Gastrocnemius medialis (tissue), 4 donors: Measurements from ENCODE around the gene SLC1A7. TPM values are rescaled to one million over a fixed set of nuclear protein-coding genes. Genes with fewer than 3 reads are reported as not detected.
A peak's percentile ranks its signal among the peaks of the same experiment; 100 is the strongest.

Experiments used
- ATAC-seq, 2 donors: fragments of 150-250 bp; one replicate each; pipeline ENCODE4 v1.9.1; 2016
- DNase-seq, 2 donors: peaks; one replicate each; pipeline ENCODE4 v3.0.0-alpha.2; 2019
- H3K27ac ChIP-seq, 4 donors: fragments of 200-600 bp; sonication (generic); 1 replicate in 1 of 4; 2 replicates in 3 of 4; pipeline ENCODE4 v1.5.1; 2016 to 2018; ENCODE audit warnings: mild to moderate bottlenecking in 2 of 4, moderate library complexity in 1 of 4
- H3K27me3 ChIP-seq, 3 donors: fragments of 200-600 bp; sonication (generic) in 2 of 3; 1 replicate in 1 of 3; 2 replicates in 2 of 3; pipeline versions ENCODE4 v1.5.1 to v1.6.0; 2016 to 2019; ENCODE audit warnings: mild to moderate bottlenecking in 1 of 3, moderate library complexity in 1 of 3
- H3K36me3 ChIP-seq, 2 donors: fragments of 200-600 bp; sonication (generic) in 1 of 2; one replicate each; pipeline ENCODE4 v1.5.1; 2017 to 2018
- H3K4me1 ChIP-seq, 2 donors: fragments of 200-600 bp; sonication (generic) in 1 of 2; one replicate each; pipeline ENCODE4 v1.5.1; 2016 to 2017; ENCODE audit warnings: mild to moderate bottlenecking in 2 of 2
- H3K4me3 ChIP-seq, 4 donors: fragments of 200-600 bp; sonication (generic) in 3 of 4; 1 replicate in 1 of 4; 2 replicates in 3 of 4; pipeline ENCODE4 v1.5.1; 2016 to 2019; ENCODE audit warnings: mild to moderate bottlenecking in 2 of 4
- H3K9me3 ChIP-seq, 3 donors: fragments of 200-600 bp; sonication (generic) in 2 of 3; 1 replicate in 1 of 3; 2 replicates in 2 of 3; pipeline ENCODE4 v1.5.1; 2016 to 2019
- CTCF ChIP-seq, 5 experiments: fragments of 450-650 bp in 3 of 5; fragments of 200-600 bp in 2 of 5; sonication (generic) in 2 of 5; IDR thresholded peaks in 4 of 5; conservative IDR thresholded peaks in 1 of 5; 1 replicate in 4 of 5; 2 replicates in 1 of 5; pipeline ENCODE4 v1.5.1; 2016 to 2019; ENCODE audit warnings: antibody characterized with exemption in 5 of 5, mild to moderate bottlenecking in 3 of 5, moderate library complexity in 3 of 5
- POLR2A ChIP-seq, 2 donors: fragments of 450-650 bp; IDR thresholded peaks; one replicate each; pipeline ENCODE4 v1.6.1; 2017; ENCODE audit warnings: antibody characterized with exemption in 2 of 2, mild to moderate bottlenecking in 2 of 2, moderate library complexity in 2 of 2
- in situ Hi-C, 4 donors: fragments of 200-750 bp; cut with MboI; loops; one replicate each; pipeline versions ENCODE4 v1.15.0 to v1.8.0; 2017; ENCODE audit warnings: low sequenced_read_pairs in 4 of 4
- intact Hi-C: fragments of 100-400 bp; cut with DNase I; formaldehyde crosslinking; loops from one replicate; pipeline ENCODE4 v1.15.1; 2023; ENCODE audit warnings: low total_unique reads
- total RNA-seq, 4 donors: library from RNA; depleted of rRNA; stranded (reverse); fragments of >200 nt; gene quantifications; one replicate each; pipeline versions ENCODE4 v1.1.0 to v1.2.3, GENCODE V29; 2016

SLC1A7 gene
- total RNA-seq, 4 donors from 2014 or later: 0.24 to 1.1 (median 0.25) TPM; not detected in 1

DNA sequence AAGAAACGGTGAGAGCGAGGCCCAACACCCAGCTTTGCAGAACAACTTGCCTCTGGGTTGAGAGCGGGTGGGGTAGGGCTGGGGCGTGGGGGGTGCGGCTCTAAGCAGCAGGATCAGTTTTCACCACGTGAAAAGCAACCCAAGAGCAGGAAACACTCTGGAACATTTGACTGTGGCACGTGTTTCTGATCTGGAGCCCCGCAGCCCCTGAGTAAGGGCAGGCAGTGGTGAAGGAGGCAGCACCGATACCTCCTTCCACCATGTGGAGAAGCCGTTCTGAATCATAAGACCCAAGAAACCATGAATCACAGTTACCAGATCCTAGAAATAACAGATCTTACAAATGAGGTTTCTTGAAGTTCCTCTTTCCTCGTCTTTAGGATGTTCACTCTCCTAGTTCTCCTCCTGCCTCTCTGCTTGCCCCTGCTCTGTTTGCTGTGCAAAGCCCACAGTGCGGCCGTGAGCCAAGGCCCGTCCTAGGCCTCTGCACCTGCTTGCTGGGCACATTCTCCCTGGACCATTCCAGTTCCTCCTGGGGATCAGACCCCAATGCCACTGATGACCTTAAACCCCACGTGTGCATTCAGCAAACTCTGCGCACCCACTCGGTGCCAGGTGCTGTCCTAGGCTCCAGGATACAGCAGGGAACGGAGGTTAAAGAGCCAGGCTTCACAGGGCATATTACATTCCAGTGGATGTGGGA is 31.9 kb downstream of the SLC1A7 start:
- no peak for TF ChIP-seq CTCF (IDR thresholded peaks at IDR 0.05 in 4 of 5, conservative IDR thresholded peaks at IDR 0.05 in 1 of 5)
- TF ChIP-seq POLR2A (IDR thresholded peaks at IDR 0.05): no peak
- Histone ChIP-seq H3K27ac (no peak overlapping the region), H3K4me3 (no peak overlapping the region), H3K27me3 (no peaks in the 10 kb centered on the region), H3K9me3 (no peaks in the 10 kb centered on the region), H3K4me1 (peaks cover 0 to 14% of the 10 kb centered on the region in 2 donors), H3K36me3 (no peaks in the 10 kb centered on the region)
- DNase-seq (no peak), ATAC-seq (peak in 1 of 2 donors; percentile 45)
- in situ Hi-C loops (no loop called here), intact Hi-C loops (no loop called here)

GRCh38 chr1:53108646-53109580 is 33.5 kb downstream of the SLC1A7 start:
- in situ Hi-C loops: no loop called here
- no peak overlapping the region for H3K27ac ChIP-seq
- intact Hi-C loops: no loop called here
- peaks cover 0 to 2% (median 0%) of the 10 kb centered on the region in 3 donors for H3K27me3 ChIP-seq
- H3K4me1 ChIP-seq: peaks cover 0 to 14% of the 10 kb centered on the region in 2 donors
- ATAC-seq: peak in 1 of 2 donors; percentile 33
- H3K9me3 ChIP-seq: no peaks in the 10 kb centered on the region
- H3K4me3 ChIP-seq: no peak overlapping the region
- TF ChIP-seq POLR2A (IDR thresholded peaks at IDR 0.05): no peak
- TF ChIP-seq CTCF (IDR thresholded peaks at IDR 0.05 in 4 of 5, conservative IDR thresholded peaks at IDR 0.05 in 1 of 5): no peak
- no peaks in the 10 kb centered on the region for H3K36me3 ChIP-seq
- DNase-seq: no peak

DNA sequence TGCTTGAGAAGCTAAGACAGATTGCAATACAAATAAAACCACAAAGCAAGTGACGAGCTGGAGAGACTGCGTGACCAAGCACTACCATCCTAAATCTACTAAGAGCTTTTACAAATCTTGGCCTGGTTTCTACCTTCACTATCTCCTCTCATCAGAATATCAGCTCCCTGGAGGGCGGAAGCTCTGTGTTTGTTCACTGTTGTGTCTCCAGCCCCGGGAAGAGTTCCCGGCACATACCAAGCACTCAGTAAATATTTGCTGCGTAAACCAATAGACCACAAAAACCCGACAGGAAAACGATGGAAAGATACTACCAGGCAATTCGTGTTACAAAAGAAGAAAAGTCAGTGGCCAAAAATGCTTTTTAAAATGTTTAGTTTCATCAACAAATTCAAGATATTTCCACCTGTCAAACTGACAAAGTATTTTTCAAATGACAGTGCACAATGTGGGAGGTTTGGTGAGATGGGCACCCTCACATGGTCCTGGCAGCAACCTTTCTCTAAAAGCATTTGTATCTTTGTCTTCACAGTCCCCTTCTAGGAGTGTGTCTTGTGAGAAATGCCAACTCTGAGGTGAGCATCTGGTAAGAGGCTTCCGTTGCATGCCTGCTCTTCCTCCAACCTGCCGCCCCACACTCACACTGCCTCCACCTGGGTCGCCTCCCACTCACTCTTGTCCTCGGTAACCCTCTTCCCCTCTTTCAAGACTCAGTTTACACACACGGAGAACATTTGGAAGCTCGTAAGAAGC is 34.7 kb downstream of the SLC1A7 start:
- H3K4me1 ChIP-seq: peaks cover 0 to 14% of the 10 kb centered on the region in 2 donors
- DNase-seq: no peak

More for the DNA sequence above, 34.7 kb downstream of the SLC1A7 start:
- in situ Hi-C loops: no loop called here
- Histone ChIP-seq H3K27me3 (peaks cover 0 to 2% (median 0%) of the 10 kb centered on the region in 3 donors), H3K9me3 (no peaks in the 10 kb centered on the region), H3K4me3 (no peak overlapping the region), H3K36me3 (no peaks in the 10 kb centered on the region), H3K27ac (no peak overlapping the region)
- TF ChIP-seq POLR2A (IDR thresholded peaks at IDR 0.05) (no peak), CTCF (IDR thresholded peaks at IDR 0.05 in 4 of 5, conservative IDR thresholded peaks at IDR 0.05 in 1 of 5) (no peak)
- intact Hi-C loops: no loop called here
- no peak for ATAC-seq
